Activated CD4-positive, alpha-beta T cell treated with anti-CD3 and anti-CD28 coated beads, Interleukin-2, amount 10 ng/mL, durations not matched to agents 7 days and 5 days (primary cell): ENCODE data around the gene SH3RF3. TPM values are rescaled to one million over a fixed set of nuclear protein-coding genes. Genes with fewer than 3 reads are reported as not detected.
A peak's percentile ranks its signal among the peaks of the same experiment; 100 is the strongest.

Experiments used
- CTCF ChIA-PET: fragments of 350-600 bp; sonication (Branson Sonifier 250); formaldehyde crosslinking; loops from one replicate; lab custom pipeline; 2021; ENCODE audit warnings: antibody characterized with exemption; lab: Charles Lee
- POLR2A ChIA-PET: fragments of 350-600 bp; sonication (Branson Sonifier 250); formaldehyde crosslinking; loops from one replicate; lab custom pipeline; 2021; ENCODE audit warnings: antibody characterized with exemption; lab: Charles Lee
- DNase-seq: peaks from one replicate; pipeline ENCODE4 v3.0.0-alpha.2; 2020
- H3K27ac Mint-ChIP-seq: one replicate; pipeline ENCODE4 v1.8.0; 2021; ENCODE audit warnings: mild to moderate bottlenecking, moderate library complexity, mixed read lengths
- H3K27me3 Mint-ChIP-seq: one replicate; pipeline ENCODE4 v1.8.0; 2021; ENCODE audit warnings: mixed read lengths
- H3K36me3 Mint-ChIP-seq: one replicate; pipeline ENCODE4 v1.8.0; 2021; ENCODE audit warnings: low read depth, mixed read lengths
- H3K4me1 Mint-ChIP-seq: one replicate; pipeline ENCODE4 v1.8.0; 2021; ENCODE audit warnings: mixed read lengths
- H3K4me3 Mint-ChIP-seq: one replicate; pipeline ENCODE4 v1.8.0; 2021; ENCODE audit warnings: mild to moderate bottlenecking, moderate library complexity, mixed read lengths
- H3K9me3 Mint-ChIP-seq: one replicate; pipeline ENCODE4 v1.8.0; 2021; ENCODE audit warnings: mixed read lengths
- total RNA-seq, 2 experiments: library from RNA; stranded (reverse); gene quantifications; one replicate each; pipeline ENCODE4 v1.2.3, GENCODE V29; 2021

Gene SH3RF3
- total RNA-seq, 2 experiments from 2014 or later: 0.08 to 0.17 TPM

DNA sequence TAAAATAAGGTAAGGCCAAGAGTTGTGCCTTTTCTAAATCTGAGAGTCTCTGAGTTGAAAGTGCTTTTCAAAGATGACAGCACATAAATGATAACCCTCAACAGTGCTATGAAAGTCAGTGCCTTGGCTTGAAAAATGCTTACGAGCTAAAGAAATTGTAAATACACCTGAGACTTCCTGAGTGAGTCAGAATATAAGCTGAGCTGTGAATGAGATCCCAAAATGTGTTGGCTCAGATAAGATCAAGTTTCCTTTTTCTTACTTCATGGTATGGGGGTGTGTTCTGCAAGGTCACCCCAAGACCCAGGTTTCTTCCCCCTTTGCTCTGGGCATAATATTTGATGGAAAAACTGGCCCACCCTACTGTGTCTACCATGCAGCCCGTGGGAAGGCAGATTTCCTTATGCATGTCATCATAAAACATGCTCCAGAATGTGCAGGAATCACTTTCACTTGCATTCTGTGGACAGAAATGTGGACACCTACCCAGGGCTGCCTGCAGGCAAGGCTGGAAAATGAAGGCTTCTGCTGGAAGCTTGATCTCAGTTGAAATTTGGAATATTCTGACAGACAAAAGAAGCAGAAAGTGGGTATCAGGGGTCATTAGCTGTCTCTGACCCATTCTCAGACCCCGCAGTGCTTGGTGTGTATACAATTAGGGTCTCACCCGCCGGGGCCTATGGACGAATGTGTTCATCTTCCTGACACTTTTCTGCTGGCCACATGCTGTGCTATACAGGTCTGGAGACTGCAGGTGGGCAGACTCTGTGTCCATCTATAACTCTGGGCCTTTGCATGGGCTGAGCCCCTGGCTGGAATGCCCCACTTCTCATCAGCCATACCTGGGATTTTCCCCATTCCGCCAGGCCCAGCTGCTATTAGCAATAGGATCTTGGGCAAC lies 212.6 kb downstream of the SH3RF3 start:
- ChIA-PET CTCF (interaction anchor here (0.7 kb wide), 1 partner anchor 10 kb away, joined by 3 read pairs; no protein-coding TSS in a partner anchor), POLR2A (no interaction called here)
- Mint-ChIP-seq H3K4me1 (peaks cover 23% of the 10 kb centered on the region), H3K9me3 (no peaks in the 10 kb centered on the region), H3K36me3 (no peaks in the 10 kb centered on the region), H3K4me3 (no peak overlapping the region), H3K27ac (no peak overlapping the region), H3K27me3 (peaks cover 13% of the 10 kb centered on the region)
- no peak for DNase-seq

GRCh38 chr2:109342256-109342850 lies 213.3 kb downstream of the SH3RF3 start:
- Mint-ChIP-seq H3K27me3 (peaks cover 9% of the 10 kb centered on the region), H3K4me3 (no peak overlapping the region), H3K27ac (no peak overlapping the region), H3K4me1 (peaks cover 19% of the 10 kb centered on the region), H3K9me3 (no peaks in the 10 kb centered on the region), H3K36me3 (no peaks in the 10 kb centered on the region)
- POLR2A ChIA-PET: no interaction called here
- no peak for DNase-seq
- CTCF ChIA-PET: no interaction called here

DNA sequence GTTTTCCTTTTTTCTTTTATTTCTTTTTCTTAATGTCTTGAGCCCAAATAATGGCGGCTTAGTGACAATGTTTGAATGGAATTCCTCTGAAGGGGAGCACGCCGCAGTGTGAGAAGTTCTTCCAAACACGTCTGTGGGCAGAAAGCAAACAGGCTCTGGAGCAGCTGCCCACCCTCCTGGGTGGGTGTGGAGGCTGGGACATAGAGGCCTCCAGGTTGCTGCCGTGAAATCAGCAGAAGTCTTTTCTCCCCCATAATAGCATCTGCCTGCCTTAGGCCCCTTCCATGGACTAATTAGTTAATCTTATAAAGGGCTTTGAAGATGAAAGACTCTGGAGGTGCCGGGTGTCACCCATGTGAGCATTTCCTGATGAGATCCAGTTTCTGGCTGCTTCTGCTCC lies 213.9 kb downstream of the SH3RF3 start:
- H3K27ac Mint-ChIP-seq: no peak overlapping the region

GRCh38 chr2:109343460-109343859 lies 214.5 kb downstream of the SH3RF3 start:
- H3K36me3 Mint-ChIP-seq: no peaks in the 10 kb centered on the region
- H3K27me3 Mint-ChIP-seq: peaks cover 9% of the 10 kb centered on the region
- ChIA-PET POLR2A (no interaction called here), CTCF (interaction anchor here (0.7 to 1.7 kb wide), 2 partner anchors 167 to 217 kb away, joined by 3 to 4 read pairs; no protein-coding TSS in a partner anchor)
- peak overlapping the region; percentile 46 for H3K27ac Mint-ChIP-seq
- DNase-seq: no peak
- H3K4me1 Mint-ChIP-seq: peaks cover 25% of the 10 kb centered on the region
- H3K4me3 Mint-ChIP-seq: no peak overlapping the region
- H3K9me3 Mint-ChIP-seq: no peaks in the 10 kb centered on the region

More for the DNA sequence above, 213.9 kb downstream of the SH3RF3 start:
- Mint-ChIP-seq H3K9me3 (no peaks in the 10 kb centered on the region), H3K4me1 (peaks cover 19% of the 10 kb centered on the region), H3K36me3 (no peaks in the 10 kb centered on the region), H3K4me3 (no peak overlapping the region), H3K27me3 (peaks cover 9% of the 10 kb centered on the region)
- ChIA-PET CTCF (interaction anchor here (0.7 kb wide), 1 partner anchor 217 kb away, joined by 3 read pairs; no protein-coding TSS in a partner anchor), POLR2A (no interaction called here)
- no peak for DNase-seq

DNA sequence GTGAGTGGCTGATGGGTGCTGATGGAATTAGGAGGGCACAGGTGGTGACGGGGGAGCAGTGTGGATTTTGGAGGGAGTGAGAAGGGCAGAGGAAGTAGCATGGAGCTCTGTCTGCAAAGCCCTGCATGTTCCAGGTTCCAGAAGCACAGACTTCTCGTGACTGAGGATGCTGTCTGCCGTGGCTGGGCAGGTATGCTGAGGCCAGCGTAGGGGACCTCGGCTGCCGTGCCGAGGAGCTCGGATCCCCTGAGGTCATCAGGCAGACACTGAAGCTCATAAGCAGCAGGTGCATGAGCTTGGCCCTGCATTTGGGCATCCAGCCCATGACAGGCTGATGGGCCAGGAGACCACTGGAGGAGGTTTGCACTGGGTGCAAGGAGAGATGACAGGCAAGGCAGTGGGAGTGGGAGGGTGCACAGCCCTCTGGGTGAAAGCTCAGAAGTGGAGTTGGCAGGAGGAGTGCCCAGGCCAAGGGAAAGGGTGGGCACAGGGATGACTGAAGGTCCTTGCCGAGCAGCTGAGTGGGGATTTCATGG lies 215.3 kb downstream of the SH3RF3 start:
- Mint-ChIP-seq H3K9me3 (no peaks in the 10 kb centered on the region), H3K4me3 (no peak overlapping the region), H3K36me3 (no peaks in the 10 kb centered on the region), H3K27me3 (peaks cover 8% of the 10 kb centered on the region), H3K27ac (no peak overlapping the region), H3K4me1 (peaks cover 33% of the 10 kb centered on the region)
- DNase-seq: no peak
- ChIA-PET POLR2A (no interaction called here), CTCF (interaction anchor here (1.7 kb wide), 1 partner anchor 166 kb away, joined by 4 read pairs; no protein-coding TSS in a partner anchor)

- ChIA-PET POLR2A (no interaction called here), CTCF (interaction anchor here (1.7 kb wide), 1 partner anchor 165 kb away, joined by 4 read pairs; no protein-coding TSS in a partner anchor)
- no peak for DNase-seq
- H3K4me3 Mint-ChIP-seq: no peak overlapping the region
- H3K9me3 Mint-ChIP-seq: no peaks in the 10 kb centered on the region
- no peaks in the 10 kb centered on the region for H3K36me3 Mint-ChIP-seq
- H3K4me1 Mint-ChIP-seq: peaks cover 40% of the 10 kb centered on the region
- peaks cover 8% of the 10 kb centered on the region for H3K27me3 Mint-ChIP-seq
- H3K27ac Mint-ChIP-seq: peak overlapping the region; percentile 20
Measured at GRCh38 chr2:109345091-109345490, 216.1 kb downstream of the SH3RF3 start.

- ChIA-PET POLR2A (no interaction called here), CTCF (no interaction called here)
- Mint-ChIP-seq H3K36me3 (no peaks in the 10 kb centered on the region), H3K27ac (no peak overlapping the region), H3K4me1 (peaks cover 42% of the 10 kb centered on the region), H3K4me3 (no peak overlapping the region), H3K27me3 (peaks cover 8% of the 10 kb centered on the region), H3K9me3 (no peaks in the 10 kb centered on the region)
- no peak for DNase-seq
Measured at GRCh38 chr2:109345653-109346480, 216.9 kb downstream of the SH3RF3 start.

GRCh38 chr2:109346601-109347228 lies 217.7 kb downstream of the SH3RF3 start:
- peaks cover 41% of the 10 kb centered on the region for H3K4me1 Mint-ChIP-seq
- no peak overlapping the region for H3K4me3 Mint-ChIP-seq
- no peaks in the 10 kb centered on the region for H3K9me3 Mint-ChIP-seq
- DNase-seq: no peak
- H3K27ac Mint-ChIP-seq: peak overlapping the region; percentile 33
- ChIA-PET POLR2A (no interaction called here), CTCF (interaction anchor here (0.6 kb wide), 1 partner anchor 13 kb away, joined by 3 read pairs; no protein-coding TSS in a partner anchor)
- H3K27me3 Mint-ChIP-seq: peaks cover 9% of the 10 kb centered on the region
- H3K36me3 Mint-ChIP-seq: no peaks in the 10 kb centered on the region

- POLR2A ChIA-PET: no interaction called here
- Mint-ChIP-seq H3K36me3 (no peaks in the 10 kb centered on the region), H3K4me3 (no peak overlapping the region), H3K4me1 (peaks cover 36% of the 10 kb centered on the region), H3K9me3 (no peaks in the 10 kb centered on the region), H3K27ac (no peak overlapping the region), H3K27me3 (peaks cover 11% of the 10 kb centered on the region)
- DNase-seq: no peak
- CTCF ChIA-PET: interaction anchor here (0.6 kb wide), 1 partner anchor 34 kb away, joined by 3 read pairs; no protein-coding TSS in a partner anchor
Measured at GRCh38 chr2:109347626-109348025, 218.6 kb downstream of the SH3RF3 start.

DNA sequence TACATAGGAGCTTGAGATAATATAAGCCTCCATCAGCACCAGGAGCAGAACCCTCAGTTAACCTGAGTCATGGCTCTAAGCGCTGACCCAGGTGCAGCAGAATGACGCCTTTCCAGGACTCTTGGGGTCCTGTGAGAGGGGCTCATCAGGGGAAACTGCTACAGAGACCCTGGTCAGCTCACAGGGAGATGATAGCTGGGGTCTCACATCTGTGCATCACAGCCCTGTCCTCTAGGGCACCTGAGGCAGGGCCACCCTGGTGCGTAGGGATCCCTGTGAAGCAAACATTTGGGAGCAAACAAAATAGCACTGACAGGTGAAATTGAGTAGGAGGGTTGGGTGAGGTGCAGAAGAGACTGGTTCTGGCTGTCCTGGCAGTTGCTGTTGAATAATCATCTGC lies 219.2 kb downstream of the SH3RF3 start:
- H3K4me3 Mint-ChIP-seq: no peak overlapping the region
- CTCF ChIA-PET: no interaction called here

DNA sequence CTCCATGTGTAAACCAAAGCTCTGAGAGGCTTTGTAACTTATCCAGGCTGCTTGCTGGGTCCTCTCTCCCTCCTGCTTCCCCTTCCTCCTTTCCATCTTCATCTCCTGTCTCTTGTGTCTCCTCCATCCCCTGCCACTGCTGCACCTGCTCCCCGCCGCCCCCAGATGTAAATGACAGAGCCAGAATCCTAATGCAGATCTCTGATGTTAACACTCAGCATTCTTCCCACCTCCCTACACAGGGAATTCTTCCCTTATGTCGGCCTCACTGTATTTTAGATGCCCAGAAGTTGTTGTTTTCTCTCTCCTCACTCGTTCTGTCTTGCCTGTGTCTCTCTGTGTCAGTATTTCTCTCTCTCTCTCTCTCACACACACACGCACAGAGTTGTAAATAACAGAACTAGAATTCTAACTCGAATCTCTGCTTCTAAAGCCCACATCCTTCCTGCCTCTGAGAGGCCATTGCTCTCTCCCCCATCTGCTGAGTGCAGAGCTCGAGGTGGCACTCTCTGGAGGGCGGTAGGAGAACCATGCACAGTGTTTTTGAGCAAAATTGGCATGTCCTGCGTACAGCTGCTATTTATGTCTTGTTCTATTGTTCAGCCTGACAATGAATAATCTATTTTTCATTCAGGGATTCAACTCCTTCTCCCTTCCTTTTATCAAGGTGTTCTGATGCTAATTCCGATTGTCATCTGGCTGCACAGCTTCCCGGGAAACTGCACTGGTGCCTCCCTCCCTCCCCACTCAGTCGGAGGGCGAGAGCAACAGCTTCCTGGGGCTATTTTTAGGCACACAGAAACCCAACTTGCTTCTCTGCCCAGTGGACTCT lies 219.9 kb downstream of the SH3RF3 start:
- ChIA-PET POLR2A (no interaction called here), CTCF (no interaction called here)
- Mint-ChIP-seq H3K36me3 (no peaks in the 10 kb centered on the region), H3K9me3 (no peaks in the 10 kb centered on the region), H3K4me3 (peak overlapping the region; percentile 31), H3K27ac (peak overlapping the region; percentile 94), H3K27me3 (peaks cover 11% of the 10 kb centered on the region), H3K4me1 (peaks cover 36% of the 10 kb centered on the region)
- peak; percentile 77 for DNase-seq

More for the DNA sequence above, 219.2 kb downstream of the SH3RF3 start:
- no peak for DNase-seq
- Mint-ChIP-seq H3K4me1 (peaks cover 36% of the 10 kb centered on the region), H3K27me3 (peaks cover 11% of the 10 kb centered on the region), H3K9me3 (no peaks in the 10 kb centered on the region), H3K27ac (peak overlapping the region; percentile 94), H3K36me3 (no peaks in the 10 kb centered on the region)
- POLR2A ChIA-PET: no interaction called here
